ENCODE measurements around the gene MYB.
"Not testable (repeated sequence)": the region's sequence is repeated elsewhere in the genome, so short reads cannot be mapped to it uniquely, and the experiment has no call there.

The MYB gene

DNA sequence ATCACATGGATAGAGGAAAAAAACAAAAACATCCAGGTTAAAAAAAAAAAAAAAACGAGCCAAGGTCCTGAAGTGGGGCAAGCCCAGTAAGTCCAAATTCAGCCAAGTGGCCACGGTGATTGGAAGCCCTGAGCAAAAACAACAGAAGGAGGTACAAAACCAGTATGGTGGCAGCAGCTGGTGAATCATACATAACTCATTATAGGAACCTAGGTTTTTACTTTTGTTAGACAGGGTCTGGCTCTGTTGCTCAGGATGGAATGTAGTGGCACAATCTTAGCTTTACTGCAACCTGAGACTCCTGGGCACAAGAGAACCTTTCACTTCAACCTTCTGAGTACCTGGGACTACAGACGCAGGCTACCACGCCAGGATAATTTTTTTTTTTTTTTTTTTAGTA lies 22.7 kb upstream of the MYB start:
- DNase-seq (ENCODE audit: low read depth): no peak
- TF ChIP-seq, protein P1, sequence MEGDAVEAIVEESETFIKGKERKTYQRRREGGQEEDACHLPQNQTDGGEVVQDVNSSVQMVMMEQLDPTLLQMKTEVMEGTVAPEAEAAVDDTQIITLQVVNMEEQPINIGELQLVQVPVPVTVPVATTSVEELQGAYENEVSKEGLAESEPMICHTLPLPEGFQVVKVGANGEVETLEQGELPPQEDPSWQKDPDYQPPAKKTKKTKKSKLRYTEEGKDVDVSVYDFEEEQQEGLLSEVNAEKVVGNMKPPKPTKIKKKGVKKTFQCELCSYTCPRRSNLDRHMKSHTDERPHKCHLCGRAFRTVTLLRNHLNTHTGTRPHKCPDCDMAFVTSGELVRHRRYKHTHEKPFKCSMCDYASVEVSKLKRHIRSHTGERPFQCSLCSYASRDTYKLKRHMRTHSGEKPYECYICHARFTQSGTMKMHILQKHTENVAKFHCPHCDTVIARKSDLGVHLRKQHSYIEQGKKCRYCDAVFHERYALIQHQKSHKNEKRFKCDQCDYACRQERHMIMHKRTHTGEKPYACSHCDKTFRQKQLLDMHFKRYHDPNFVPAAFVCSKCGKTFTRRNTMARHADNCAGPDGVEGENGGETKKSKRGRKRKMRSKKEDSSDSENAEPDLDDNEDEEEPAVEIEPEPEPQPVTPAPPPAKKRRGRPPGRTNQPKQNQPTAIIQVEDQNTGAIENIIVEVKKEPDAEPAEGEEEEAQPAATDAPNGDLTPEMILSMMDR (IDR thresholded peaks at IDR 0.05; ENCODE audit: low read depth, low read length, missing control alignments): no peak
- no peak overlapping the region for H3K4me3 ChIP-seq (ENCODE audit: low read depth, low read length)

DNA sequence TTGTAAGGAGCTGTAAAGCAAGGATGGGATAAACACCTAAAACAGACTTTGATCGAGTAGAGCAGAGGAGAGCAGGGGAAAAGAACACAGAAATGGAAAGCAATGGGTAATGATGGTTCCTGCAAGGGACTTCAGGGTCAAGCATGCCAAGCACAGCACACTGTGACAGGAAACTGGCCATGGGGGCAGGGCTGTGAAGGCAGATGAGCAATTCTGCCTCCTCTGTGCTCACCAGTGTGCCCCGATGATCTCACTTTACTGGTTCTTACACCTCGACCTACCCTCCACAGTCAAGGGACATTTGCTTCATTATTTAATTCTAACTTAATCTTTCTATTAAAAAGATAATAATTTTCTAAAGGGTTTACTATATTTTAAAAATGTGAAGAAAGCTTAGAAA lies 21.6 kb upstream of the MYB start:
- no peak for DNase-seq (ENCODE audit: low read depth)
- TF ChIP-seq, protein P1 (IDR thresholded peaks at IDR 0.05; ENCODE audit: low read depth, low read length, missing control alignments): no peak
- no peak overlapping the region for H3K4me3 ChIP-seq (ENCODE audit: low read depth, low read length)

DNA sequence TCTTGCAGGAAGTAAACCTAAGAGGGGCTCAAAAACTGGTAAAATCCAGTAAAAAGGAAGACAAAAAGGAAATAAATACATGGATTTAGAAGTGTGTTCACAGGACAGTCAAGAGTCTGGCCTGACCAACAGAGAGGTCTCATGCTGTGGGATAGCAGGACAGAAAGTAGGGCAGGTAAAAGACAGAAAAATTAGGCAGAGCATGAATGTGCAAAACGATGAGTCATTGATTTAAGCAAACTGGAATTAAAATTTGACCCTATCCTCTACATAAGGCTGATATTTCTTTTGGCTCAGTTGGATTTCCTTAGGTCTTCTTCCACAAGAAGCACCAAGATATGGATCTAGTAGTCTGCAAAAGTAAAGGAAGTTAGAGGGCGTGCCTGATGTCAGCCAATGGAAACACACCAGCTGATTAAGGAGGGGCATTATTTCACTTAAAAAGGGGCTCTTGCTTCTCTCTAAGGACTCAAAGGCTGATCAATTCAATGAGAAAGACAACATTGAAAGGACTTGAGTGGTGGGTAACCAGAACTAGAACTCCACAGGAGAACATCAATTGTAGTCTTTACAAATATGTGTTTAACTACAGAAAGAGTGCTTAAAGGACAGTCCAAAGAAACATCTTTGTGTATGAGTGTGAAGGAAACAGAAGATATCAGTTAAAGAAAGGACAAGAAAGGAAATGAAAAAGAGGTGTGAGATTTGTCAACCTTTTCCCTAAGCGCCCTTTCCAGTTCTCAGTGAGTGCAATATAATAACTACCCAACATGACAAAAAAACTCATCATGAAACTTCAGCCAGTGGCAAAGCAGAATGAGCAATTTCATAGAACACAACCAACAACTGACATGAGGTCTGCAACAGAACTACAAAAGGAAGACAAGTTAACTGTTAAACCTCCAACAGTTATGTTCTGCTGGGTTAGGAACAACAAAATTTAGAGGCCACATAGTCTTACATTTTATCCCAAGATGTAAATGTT lies 19.4 kb upstream of the MYB start:
- TF ChIP-seq, protein P1 (IDR thresholded peaks at IDR 0.05; ENCODE audit: low read depth, low read length, missing control alignments): no peak
- H3K4me3 ChIP-seq (ENCODE audit: low read depth, low read length): no peak overlapping the region
- DNase-seq (ENCODE audit: low read depth): no peak

DNA sequence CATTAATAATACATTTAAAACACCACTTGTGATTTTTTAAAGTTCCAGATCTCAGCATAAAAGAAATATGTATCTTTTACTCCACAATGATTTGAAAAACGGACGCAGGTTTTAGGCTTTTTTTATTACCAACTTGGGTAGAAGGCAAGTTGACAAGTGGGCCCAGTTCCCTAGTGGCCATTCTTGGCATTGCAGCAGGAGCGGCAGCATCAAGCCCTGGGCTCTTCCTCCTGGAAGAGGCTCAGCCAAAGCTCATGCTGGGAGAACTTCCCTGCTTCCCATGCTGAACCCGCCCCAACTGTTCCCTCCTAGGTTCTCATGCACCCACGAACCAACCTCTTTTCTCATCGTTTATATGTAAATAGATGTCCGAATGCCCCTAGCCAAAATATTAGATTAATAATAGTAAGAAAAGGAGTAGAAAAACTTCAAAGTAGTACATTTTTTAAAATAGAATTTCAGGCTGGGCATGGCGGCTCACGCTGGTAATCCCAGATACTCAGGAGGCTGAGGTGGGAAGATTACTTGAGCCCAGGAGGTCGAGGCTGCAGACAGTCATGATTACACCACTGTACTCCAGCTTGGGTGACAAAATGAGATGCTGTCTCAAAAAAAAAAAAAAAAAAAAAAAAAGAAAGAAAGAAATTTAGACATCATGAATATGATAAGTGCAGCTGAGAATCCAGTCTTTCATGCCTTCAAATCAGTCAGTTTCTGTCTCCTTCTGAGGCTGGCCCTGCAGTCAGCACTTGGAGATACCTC lies 18.2 kb upstream of the MYB start:
- peak overlapping the region; percentile 38 for H3K4me3 ChIP-seq (ENCODE audit: low read depth, low read length)
- TF ChIP-seq, protein P1 (IDR thresholded peaks at IDR 0.05; ENCODE audit: low read depth, low read length, missing control alignments): peak; percentile 96
- DNase-seq (ENCODE audit: low read depth): no peak

DNA sequence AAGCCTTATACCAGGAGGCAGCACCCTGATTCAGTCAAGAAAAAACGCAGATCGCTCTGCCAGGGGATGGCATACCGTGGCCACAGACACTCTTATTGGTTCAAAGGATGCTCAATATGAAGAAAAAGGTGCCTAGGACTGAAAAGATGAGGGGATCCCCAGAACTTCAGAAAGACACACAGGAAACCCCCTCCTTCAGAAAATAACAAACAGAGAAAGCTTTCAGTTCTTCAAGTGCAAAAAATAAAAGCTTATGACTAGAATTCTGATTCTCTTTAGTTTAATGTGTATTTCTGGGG lies 17.7 kb upstream of the MYB start:
- TF ChIP-seq, protein P1 (IDR thresholded peaks at IDR 0.05; ENCODE audit: low read depth, low read length, missing control alignments): no peak
- H3K4me3 ChIP-seq (ENCODE audit: low read depth, low read length): peak overlapping the region; percentile 38; the same call in 1 of the 2 replicates
- DNase-seq (ENCODE audit: low read depth): no peak

DNA sequence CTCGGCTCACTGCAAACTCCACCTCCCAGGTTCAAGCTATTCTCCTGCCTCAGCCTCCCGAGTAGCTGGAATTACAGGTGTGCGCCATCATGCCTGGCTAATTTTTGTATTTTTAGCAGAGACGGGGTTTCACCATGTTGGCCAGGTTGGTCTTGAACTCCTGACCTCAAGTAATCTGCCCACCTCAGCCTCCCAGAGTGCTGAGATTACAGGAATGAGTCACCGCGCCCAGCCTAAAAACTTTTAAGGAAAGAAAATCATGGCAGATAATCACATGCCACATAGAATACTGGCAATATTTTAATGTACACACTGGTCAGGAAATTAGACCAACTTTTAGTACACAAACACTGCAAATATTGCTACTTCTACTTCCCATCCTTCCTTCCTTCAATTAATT lies 16.7 kb upstream of the MYB start:
- not testable (repeated sequence) for H3K4me3 ChIP-seq (ENCODE audit: low read depth, low read length); DNase-seq (ENCODE audit: low read depth)

DNA sequence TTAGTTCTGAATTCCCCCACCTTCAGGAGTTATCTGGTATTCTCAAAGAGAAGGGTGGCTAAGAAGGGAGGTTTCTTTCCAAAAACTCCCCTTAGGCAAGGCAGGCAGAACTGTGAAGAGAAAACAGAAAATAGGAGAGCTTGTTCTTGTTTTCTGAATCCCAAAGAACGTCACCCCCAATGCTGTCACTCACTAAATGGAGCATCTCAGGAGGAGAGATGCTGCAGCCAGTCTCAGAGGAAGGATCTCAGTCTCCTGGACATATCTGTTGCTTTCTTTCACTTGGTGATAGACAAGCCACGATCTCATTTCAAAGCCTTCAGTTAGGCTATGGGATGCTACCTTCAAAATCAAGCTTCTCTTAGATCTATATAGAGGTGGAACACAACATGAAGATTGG lies 16.1 kb upstream of the MYB start:
- H3K4me3 ChIP-seq (ENCODE audit: low read depth, low read length): no peak overlapping the region
- DNase-seq (ENCODE audit: low read depth): no peak
- TF ChIP-seq, protein P1 (IDR thresholded peaks at IDR 0.05; ENCODE audit: low read depth, low read length, missing control alignments): no peak
